Measurements from ENCODE around the gene ANKRD6. TPM values are rescaled to one million over a fixed set of nuclear protein-coding genes. Genes with fewer than 3 reads are reported as not detected.

Gene ANKRD6
- total RNA-seq, 1 donor from 2014 or later, result 20.7 TPM

- Mint-ChIP-seq H3K4me1 (peaks cover 27% of the 10 kb centered on the region), H3K27me3 (ENCODE audit: low read depth) (peaks cover 40% of the 10 kb centered on the region), H3K9me3 (no peaks in the 10 kb centered on the region), H3K27ac (ENCODE audit: unreplicated experiment) (no peak overlapping the region), H3K4me3 (peak overlapping the region; percentile 92), H3K36me3 (ENCODE audit: low read depth) (no peaks in the 10 kb centered on the region)
- no peak for DNase-seq (ENCODE audit: low read depth, low spot score)
- no peak for TF ChIP-seq CTCF (conservative IDR thresholded peaks at IDR 0.05)
Measured at GRCh38 chr6:89410231-89410761, 22.7 kb upstream of the ANKRD6 start.

- H3K27me3 Mint-ChIP-seq (ENCODE audit: low read depth), result peaks cover 43% of the 10 kb centered on the region
- H3K36me3 Mint-ChIP-seq (ENCODE audit: low read depth), result no peaks in the 10 kb centered on the region
- no peak overlapping the region for H3K27ac Mint-ChIP-seq (ENCODE audit: unreplicated experiment)
- no peaks in the 10 kb centered on the region for H3K9me3 Mint-ChIP-seq
- H3K4me1 Mint-ChIP-seq, result peaks cover 23% of the 10 kb centered on the region
- no peak for DNase-seq (ENCODE audit: low read depth, low spot score)
- TF ChIP-seq CTCF (conservative IDR thresholded peaks at IDR 0.05), result no peak
- H3K4me3 Mint-ChIP-seq, result peak overlapping the region; percentile 92
Measured at GRCh38 chr6:89410788-89411144, 22.2 kb upstream of the ANKRD6 start.

GRCh38 chr6:89411145-89412070 lies 21.5 kb upstream of the ANKRD6 start:
- no peaks in the 10 kb centered on the region for H3K36me3 Mint-ChIP-seq (ENCODE audit: low read depth)
- peak; percentile 46 for DNase-seq (ENCODE audit: low read depth, low spot score)
- no peak overlapping the region for H3K27ac Mint-ChIP-seq (ENCODE audit: unreplicated experiment)
- TF ChIP-seq CTCF (conservative IDR thresholded peaks at IDR 0.05), result no peak
- H3K4me1 Mint-ChIP-seq, result peaks cover 21% of the 10 kb centered on the region
- peaks cover 43% of the 10 kb centered on the region for H3K27me3 Mint-ChIP-seq (ENCODE audit: low read depth)
- H3K4me3 Mint-ChIP-seq, result peak overlapping the region; percentile 92
- H3K9me3 Mint-ChIP-seq, result no peaks in the 10 kb centered on the region

- Mint-ChIP-seq H3K4me3 (peak within 1 kb of the TSS; percentile 96), H3K9me3 (no peaks in the 10 kb centered on the region), H3K27ac (ENCODE audit: unreplicated experiment) (no peak within 1 kb of the TSS), H3K36me3 (ENCODE audit: low read depth) (no peaks in the 10 kb centered on the region), H3K4me1 (peaks cover 21% of the 10 kb centered on the region), H3K27me3 (ENCODE audit: low read depth) (peaks cover 43% of the 10 kb centered on the region)
- peak; percentile 34 for DNase-seq (ENCODE audit: low read depth, low spot score)
- TF ChIP-seq CTCF (conservative IDR thresholded peaks at IDR 0.05), result no peak
Measured at GRCh38 chr6:89412071-89413005, 20.6 kb upstream of the ANKRD6 start, which contains the start of gene RRAGD. RRAGD (minus strand) TSS chr6:89412273; CDS start chr6:89411993, 280 bp downstream.

GRCh38 chr6:89413006-89413400 lies 19.9 kb upstream of the ANKRD6 start:
- H3K36me3 Mint-ChIP-seq (ENCODE audit: low read depth), result no peaks in the 10 kb centered on the region
- H3K9me3 Mint-ChIP-seq, result no peaks in the 10 kb centered on the region
- TF ChIP-seq CTCF (conservative IDR thresholded peaks at IDR 0.05), result no peak
- peaks cover 21% of the 10 kb centered on the region for H3K4me1 Mint-ChIP-seq
- H3K27ac Mint-ChIP-seq (ENCODE audit: unreplicated experiment), result no peak overlapping the region
- DNase-seq (ENCODE audit: low read depth, low spot score), result no peak
- H3K4me3 Mint-ChIP-seq, result peak overlapping the region; percentile 96
- peaks cover 42% of the 10 kb centered on the region for H3K27me3 Mint-ChIP-seq (ENCODE audit: low read depth)
